ENCODE data around the gene LIMS3.
"Not testable (repeated sequence)": the region's sequence is repeated elsewhere in the genome, so short reads cannot be mapped to it uniquely, and the experiment has no call there.

LIMS3 gene

DNA sequence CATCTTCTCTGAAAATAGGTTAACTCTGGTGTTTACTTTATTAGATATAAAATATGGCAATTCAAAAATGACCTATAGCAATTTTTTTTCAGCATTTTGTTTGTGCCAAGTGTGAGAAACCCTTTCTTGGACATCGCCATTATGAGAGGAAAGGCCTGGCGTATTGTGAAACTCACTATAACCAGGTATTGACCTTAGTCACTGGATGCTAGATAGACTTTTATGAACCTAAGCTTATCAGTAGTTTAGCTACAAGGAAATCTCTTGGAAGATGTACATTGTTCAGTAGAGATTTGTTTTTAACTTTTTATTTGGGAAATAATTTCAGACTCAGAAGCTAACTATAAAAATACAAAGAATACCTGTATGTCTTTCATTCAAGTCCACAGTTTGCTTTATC lies 21.7 kb downstream of the LIMS3 start:
- DNase-seq; in situ Hi-C loops (cut with MboI; ENCODE audit: low pct_unique_long_range_greater_than_20kb, low sequenced_read_pairs): not testable (repeated sequence)

DNA sequence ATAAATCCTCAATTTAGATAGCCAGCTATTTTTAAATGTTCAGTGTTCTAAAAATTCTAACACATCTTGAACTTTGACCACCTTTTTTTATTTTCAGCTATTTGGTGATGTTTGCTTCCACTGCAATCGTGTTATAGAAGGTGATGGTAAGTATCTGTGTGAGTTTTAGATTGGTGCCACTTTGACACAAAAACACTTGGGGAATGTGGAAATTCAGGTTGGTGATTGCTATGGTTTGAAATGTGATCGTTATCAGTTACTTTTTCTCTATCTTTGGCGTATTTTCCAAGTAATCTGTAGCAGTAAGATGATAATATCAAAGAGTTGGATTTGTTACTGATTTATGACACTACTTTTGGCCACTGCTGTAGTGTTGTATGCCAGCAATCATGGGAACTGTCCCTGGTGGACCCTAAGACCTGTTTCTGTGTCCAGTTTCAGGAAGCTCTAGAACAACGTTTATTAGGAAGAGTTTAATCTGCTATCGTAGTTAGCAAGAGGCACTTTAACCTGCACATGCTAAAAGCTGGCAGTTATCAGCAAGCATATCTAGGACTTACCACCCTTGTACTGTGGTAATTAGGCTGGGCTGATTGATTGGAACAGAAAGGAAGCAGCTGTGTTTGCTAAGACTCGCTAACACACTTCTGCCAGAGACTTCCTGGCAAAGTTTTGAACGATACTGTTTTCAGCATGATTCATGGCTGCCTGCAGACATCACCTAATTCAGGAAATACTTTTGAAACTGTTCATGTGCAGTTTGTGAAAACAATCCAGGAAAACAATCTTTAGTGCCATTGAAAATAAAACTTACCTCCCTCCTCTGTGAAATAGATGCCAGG lies 23.3 kb downstream of the LIMS3 start:
- DNase-seq; in situ Hi-C loops (cut with MboI; ENCODE audit: low pct_unique_long_range_greater_than_20kb, low sequenced_read_pairs): not testable (repeated sequence)

DNA sequence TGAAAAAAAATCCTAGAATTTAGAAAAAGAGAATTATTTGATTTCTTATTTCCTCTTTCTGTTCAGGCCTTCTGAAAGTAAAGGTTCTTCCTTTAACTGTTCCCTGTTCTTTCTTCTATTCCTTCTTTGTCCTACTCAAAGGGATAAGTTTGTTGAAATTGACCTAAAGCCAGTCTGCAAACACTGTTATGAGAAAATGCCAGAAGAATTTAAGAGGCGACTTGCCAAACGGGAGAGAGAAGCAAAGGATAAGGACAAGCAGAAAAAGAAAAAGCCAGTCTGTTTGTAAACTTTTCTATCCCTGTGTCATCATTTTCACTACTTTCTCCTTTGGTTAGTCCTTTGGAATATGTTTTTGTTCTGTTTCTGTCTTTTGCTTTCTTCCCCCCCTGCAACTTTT lies 26.0 kb downstream of the LIMS3 start:
- in situ Hi-C loops (cut with MboI; ENCODE audit: low pct_unique_long_range_greater_than_20kb, low sequenced_read_pairs); DNase-seq: not testable (repeated sequence)

DNA sequence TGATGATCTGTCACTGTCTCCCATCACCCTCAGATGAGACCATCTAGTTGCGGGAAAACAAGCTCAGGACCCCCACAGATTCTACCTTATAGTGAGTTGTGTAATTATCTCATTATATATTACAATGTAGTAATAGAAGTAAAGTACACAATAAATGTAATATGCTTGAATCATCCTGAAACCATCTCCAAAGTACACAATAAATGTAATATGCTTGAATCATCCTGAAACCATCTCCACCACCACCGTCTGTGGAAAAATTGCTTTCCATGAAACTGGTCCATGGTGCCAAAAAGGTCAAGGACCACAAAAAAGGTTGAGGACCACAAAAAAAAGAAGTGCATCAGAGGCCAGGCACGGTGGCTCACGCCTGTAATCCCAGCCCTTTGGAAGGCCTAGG lies 29.3 kb downstream of the LIMS3 start:
- in situ Hi-C loops (cut with MboI; ENCODE audit: low pct_unique_long_range_greater_than_20kb, low sequenced_read_pairs); DNase-seq: not testable (repeated sequence)

DNA sequence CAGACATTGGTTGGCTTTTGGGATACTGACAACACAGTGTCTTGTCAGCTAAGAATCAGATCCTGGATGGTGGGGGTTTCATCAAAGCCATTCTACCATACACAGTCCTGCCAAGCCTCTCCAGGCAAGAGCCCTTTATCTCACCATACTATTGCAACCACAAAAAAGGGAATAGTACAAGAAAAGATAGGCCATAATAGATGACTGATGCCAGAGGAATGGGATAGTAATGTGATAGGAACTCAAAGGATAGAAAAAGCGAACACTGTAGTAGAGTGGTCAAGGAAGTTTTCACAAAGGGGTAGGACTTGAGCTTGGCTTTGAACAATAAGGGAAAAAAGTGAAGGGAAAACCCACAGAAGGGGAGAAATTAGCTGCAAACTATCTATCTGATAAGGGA lies 30.7 kb downstream of the LIMS3 start:
- in situ Hi-C loops (cut with MboI; ENCODE audit: low pct_unique_long_range_greater_than_20kb, low sequenced_read_pairs); DNase-seq: not testable (repeated sequence)

DNA sequence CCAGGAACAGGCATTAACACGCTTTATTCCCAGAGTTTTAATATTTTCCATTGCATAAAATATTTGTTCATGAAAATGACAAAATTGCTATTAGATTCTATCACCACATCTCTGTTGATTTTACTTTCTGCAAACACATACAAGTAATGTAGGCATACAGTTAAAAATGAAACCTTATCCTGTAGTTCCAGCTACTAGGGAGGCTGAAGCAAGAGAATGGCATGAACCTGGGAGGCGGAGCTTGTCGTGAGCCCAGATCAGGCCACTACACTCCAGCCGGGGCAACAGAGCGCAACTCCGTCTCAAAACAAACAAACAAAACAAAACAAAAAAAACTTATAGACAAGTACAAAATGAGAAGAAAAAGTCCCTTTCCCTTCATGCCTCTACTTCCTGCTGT lies 38.0 kb downstream of the LIMS3 start:
- DNase-seq; in situ Hi-C loops (cut with MboI; ENCODE audit: low pct_unique_long_range_greater_than_20kb, low sequenced_read_pairs): not testable (repeated sequence)

DNA sequence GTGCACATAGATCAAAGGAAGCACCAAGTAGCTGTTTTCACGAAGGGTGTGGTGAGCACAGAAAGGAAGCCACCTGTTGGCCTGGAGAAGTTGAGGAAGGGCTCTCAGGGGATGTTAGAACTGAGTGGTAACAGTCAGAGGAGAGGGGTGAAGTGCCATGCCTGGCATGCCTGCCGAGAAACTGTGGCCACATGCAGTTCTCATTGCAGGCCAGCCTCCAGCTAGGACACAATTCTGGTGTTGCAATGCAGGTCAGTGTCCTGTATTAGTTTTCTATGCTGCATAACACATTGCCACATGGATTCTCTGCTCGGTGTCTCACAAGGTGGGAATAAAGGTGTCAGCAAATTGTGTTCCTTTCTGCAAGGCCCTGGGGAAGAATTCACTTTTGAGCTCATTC lies 46.9 kb downstream of the LIMS3 start:
- in situ Hi-C loops (cut with MboI; ENCODE audit: low pct_unique_long_range_greater_than_20kb, low sequenced_read_pairs); DNase-seq: not testable (repeated sequence)

DNA sequence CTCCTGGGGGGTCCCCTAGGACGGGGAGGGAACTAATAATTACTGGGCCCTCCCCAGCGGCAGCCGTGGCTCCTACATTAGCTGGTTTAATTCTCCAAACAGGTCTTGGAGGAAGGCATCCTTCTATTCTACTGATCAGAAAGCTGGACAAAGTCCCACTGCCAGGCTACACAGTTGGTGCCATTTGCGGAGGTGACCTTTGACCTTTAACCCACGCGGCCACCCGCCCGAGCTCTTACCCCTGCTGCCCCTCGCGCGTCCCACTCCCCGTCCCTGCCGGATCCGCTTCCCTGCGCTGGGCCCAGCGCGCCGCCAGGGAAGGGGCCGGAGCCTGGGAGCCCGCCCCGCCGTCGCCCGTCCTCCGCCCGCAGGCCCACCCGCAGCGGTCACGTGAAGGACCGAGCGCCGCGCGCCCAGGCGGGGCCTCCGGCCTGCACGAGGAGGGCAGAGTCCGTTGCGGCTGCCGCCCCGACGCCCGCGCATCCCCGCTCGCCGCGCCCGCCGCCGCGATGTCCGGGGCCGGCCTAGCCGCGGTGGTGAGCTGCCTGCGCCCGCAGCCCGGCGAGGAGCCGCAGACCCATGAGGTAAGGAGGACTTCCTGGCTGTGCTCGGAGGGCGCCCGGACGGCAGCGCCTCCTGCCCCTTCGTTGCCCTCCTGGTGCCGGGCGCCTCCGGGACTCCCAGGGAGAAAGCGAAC lies 48.9 kb downstream of the LIMS3 start:
- in situ Hi-C loops (cut with MboI; ENCODE audit: low pct_unique_long_range_greater_than_20kb, low sequenced_read_pairs); DNase-seq: not testable (repeated sequence)

DNA sequence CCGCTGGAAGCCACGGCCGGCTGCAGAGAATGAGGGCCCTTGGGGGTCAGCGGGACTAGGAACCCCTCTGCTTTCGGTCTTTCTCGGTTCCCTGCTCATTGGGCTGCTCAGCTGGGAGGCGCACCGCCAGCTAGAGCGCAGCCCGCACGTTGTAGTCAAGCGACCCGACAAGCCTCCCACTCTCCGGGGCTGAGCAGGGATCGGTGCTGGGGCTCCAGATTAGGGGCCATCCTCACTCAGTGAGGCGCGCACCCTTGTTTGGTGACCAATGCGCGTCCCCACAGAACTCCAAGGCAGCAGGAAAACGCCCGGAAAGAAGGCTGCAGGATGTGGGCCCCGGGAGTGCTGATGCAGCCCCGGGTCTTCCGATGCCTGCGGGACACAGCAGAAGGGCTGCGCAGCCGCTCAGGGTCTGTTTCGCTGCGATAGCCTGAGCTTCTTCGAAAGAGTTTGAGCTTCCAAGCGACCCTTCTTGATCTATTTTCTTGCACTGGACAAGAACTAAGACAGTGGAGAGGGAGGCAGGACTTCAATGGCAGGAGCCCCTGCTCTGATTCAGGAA lies 49.6 kb downstream of the LIMS3 start:
- DNase-seq; in situ Hi-C loops (cut with MboI; ENCODE audit: low pct_unique_long_range_greater_than_20kb, low sequenced_read_pairs): not testable (repeated sequence)

DNA sequence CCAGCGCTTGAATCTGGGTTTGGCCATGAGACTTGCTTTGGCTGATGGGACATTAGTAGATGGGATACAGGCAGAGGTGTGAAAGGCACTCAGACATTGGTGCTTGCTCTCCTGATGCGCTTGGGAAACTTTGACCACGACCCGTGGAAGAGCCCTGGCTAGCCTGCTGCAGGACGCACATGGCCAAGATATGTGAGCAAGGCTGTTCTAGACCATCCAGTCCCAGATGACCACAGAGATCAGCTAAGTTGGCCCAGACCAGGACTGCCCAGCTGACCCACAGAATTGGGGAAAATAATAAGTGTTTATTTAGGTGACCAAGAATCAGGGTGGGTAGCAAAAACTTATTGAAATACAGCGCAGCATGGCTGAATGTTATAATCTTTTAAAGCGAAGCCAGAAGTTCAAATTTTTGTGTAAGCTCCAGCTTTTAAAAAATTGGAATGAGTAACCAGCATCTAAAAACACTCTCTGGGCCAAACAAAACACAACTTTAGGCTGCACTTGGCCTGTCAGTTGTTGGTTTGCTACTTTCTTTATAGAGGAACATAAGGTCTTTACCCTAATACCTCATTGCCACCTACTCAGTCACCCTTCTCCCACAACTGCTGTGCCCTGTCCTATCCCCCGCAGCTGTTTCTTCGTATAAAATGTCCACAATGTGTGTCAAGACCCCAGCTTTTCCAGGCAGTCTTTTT lies 51.8 kb downstream of the LIMS3 start:
- DNase-seq; in situ Hi-C loops (cut with MboI; ENCODE audit: low pct_unique_long_range_greater_than_20kb, low sequenced_read_pairs): not testable (repeated sequence)

DNA sequence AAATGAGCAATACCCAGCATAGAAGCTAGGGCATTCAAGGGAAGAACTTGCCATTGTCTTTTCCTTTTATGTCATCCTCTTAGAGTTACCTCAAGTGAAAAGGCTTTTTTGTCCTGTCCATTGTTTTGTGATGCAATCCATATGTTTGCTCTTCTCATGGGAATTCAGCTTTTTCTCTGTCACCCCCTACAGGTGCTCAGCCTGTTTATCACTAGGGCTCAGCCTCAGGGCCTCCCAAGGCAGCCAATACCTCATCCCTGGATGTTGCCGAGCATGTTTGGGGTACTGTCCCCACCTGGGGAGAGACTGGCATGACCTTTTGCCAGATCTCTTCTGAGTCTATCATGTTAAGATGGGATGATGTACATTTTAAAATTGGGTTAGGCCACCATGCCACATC lies 65.5 kb downstream of the LIMS3 start:
- in situ Hi-C loops (cut with MboI; ENCODE audit: low pct_unique_long_range_greater_than_20kb, low sequenced_read_pairs); DNase-seq: not testable (repeated sequence)

DNA sequence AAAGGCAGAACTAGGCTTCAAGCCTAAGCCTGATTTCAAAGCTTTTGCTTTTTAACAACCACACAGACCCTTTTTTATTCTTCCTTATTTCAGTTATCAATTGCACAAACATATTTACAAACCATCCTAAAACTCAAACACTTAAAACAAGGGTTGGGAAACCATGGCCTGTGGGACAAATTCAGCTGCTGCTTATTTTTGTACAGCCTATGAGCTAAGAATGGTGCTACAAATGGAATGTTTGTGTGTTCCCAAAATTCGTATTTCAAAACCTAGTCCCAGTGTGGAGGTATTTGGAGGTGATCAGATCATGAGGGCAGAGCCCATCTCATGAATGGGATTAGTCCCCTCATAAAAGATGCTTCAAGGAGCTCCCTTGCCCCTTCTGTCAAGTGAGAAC lies 67.0 kb downstream of the LIMS3 start:
- DNase-seq; in situ Hi-C loops (cut with MboI; ENCODE audit: low pct_unique_long_range_greater_than_20kb, low sequenced_read_pairs): not testable (repeated sequence)

DNA sequence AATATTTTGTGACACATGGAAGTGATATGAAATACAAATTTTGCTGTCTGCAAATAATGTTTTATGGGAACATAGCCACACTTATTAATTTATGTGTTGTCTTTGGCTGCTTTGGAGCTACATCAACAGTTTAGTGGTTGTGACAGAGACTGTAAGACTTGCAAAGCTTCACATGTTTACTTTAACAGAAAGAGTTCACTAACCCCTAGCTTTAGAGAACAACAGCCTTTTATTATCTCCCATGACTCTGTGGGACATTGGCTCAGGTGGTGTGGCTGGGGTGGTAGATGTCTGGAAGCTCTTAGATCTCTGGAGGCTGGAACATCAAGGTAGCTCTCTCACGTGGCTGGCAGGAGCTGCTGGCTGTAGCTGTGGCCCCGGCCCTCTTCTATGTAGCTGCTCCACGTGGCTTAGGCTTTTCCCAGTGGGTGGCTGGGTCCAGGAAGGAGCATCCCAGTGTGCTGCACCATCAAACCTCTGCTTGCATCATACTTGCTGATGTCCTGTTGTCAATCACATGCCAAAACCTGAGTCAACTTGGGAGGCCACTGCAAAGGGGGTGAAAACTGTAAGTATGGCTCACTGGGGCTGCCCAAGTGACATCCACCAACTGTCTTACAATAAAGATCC lies 67.7 kb downstream of the LIMS3 start:
- DNase-seq; in situ Hi-C loops (cut with MboI; ENCODE audit: low pct_unique_long_range_greater_than_20kb, low sequenced_read_pairs): not testable (repeated sequence)

DNA sequence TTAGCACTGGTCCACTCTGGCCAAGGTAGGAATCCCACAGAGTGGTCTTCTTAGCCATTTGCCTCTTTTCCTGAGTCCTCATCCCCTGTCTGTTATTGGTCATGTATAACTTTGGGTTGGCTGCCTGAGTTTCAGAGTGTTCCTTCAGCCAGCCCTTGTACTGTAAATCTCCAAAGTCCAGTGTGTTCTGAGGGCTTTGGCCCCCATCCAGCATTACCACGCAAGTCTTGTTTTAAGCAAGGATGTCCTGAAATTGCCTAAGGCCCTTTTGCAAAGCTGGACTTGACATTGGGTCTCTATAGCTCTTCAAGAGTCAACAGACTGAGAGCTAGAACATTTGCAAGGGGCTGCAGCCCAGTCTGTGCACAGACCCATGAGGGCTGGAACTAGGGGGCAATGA lies 68.4 kb downstream of the LIMS3 start:
- in situ Hi-C loops (cut with MboI; ENCODE audit: low pct_unique_long_range_greater_than_20kb, low sequenced_read_pairs); DNase-seq: not testable (repeated sequence)

DNA sequence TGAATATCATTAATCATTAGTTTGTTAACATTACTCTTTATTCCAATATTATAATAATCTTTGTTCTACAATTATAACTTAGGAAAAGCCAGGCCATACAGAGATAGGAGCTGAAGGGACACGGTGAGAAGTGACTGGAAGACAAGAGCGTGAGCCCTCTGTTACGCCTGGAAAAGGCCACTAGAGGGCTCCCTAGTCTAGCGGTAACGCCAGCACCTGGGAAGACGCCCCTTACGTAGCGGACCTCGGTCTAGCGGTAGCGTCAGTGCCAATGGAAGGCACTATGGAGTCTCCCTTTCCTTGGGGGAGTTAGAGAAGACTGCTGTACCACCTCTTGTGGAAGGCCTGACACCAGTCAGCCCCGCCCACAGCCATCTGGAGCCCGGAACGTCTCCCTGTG lies 71.4 kb downstream of the LIMS3 start:
- DNase-seq; in situ Hi-C loops (cut with MboI; ENCODE audit: low pct_unique_long_range_greater_than_20kb, low sequenced_read_pairs): not testable (repeated sequence)

DNA sequence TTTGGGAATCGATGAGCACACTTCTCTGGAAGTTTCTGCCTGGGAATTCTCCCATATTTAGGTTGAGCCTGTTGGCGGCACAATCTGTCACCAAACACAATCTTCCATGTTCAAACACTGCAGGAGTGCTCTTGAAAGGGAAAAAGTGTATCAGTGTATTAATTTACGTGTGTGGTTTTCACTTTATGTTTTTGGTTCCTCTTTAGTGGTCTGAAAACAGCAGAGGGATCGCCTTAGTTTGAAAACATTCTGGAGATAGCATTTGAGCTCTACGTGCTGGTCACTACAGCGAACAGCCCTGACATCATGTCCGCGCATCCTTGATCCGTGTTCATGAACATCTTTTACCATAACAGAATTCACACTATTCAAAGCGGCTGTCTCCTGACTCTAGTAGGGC lies 73.2 kb downstream of the LIMS3 start:
- in situ Hi-C loops (cut with MboI; ENCODE audit: low pct_unique_long_range_greater_than_20kb, low sequenced_read_pairs); DNase-seq: not testable (repeated sequence)

Measured in KBM-7 (cell line).